H9 (cell line): ENCODE measurements around the gene SPATA3. TPM values are rescaled to one million over a fixed set of nuclear protein-coding genes. Genes with fewer than 3 reads are reported as not detected.

Source experiments
- DNase-seq: peaks from one replicate; pipeline ENCODE4 v3.0.0-alpha.2; 2017
- H2AFZ ChIP-seq: one replicate; pipeline ENCODE4 v1.6.1; 2013; ENCODE audit warnings: mild to moderate bottlenecking, low read length, control low read depth, moderate library complexity
- H2AK5ac ChIP-seq: 2 replicates; pipeline ENCODE4 v1.6.1; 2013; ENCODE audit warnings: low read length, control low read depth, mixed read lengths; ENCODE audit not compliant: insufficient read length
- H2BK120ac ChIP-seq: one replicate; pipeline ENCODE4 v1.6.1; 2013; ENCODE audit warnings: low read depth, mild to moderate bottlenecking, low read length, control low read depth, inconsistent platforms; ENCODE audit not compliant: poor library complexity, severe bottlenecking
- H2BK12ac ChIP-seq: 2 replicates; pipeline ENCODE4 v1.6.1; 2013; ENCODE audit warnings: low read length, control low read depth, mixed read lengths, low read depth; ENCODE audit not compliant: insufficient read length
- H2BK15ac ChIP-seq: 2 replicates; pipeline ENCODE4 v1.6.1; 2013; ENCODE audit warnings: low read depth, low read length, control low read depth
- H2BK20ac ChIP-seq: one replicate; pipeline ENCODE4 v1.6.1; 2013; ENCODE audit warnings: low read depth, mild to moderate bottlenecking, low read length, control low read depth, inconsistent platforms; ENCODE audit not compliant: poor library complexity, severe bottlenecking
- H2BK5ac ChIP-seq: 2 replicates; pipeline ENCODE4 v1.6.1; 2013; ENCODE audit warnings: low read length, control low read depth, mixed read lengths; ENCODE audit not compliant: insufficient read length
- H3K14ac ChIP-seq: 2 replicates; pipeline ENCODE4 v1.6.1; 2013; ENCODE audit warnings: low read length, control low read depth; ENCODE audit not compliant: insufficient read depth
- H3K18ac ChIP-seq: 2 replicates; pipeline ENCODE4 v1.6.1; 2013; ENCODE audit warnings: low read depth, mild to moderate bottlenecking, mixed read lengths, low read length, control low read depth; ENCODE audit not compliant: insufficient read length
- H3K23ac ChIP-seq: 2 replicates; pipeline ENCODE4 v1.6.1; 2013; ENCODE audit warnings: low read length, control low read depth, mixed read lengths, low read depth; ENCODE audit not compliant: insufficient read length
- H3K23me2 ChIP-seq: 2 replicates; pipeline ENCODE4 v1.6.1; 2013; ENCODE audit warnings: low read depth, mild to moderate bottlenecking, mixed read lengths, low read length, control low read depth; ENCODE audit not compliant: insufficient read length, poor library complexity, severe bottlenecking
- H3K27ac ChIP-seq: 2 replicates; pipeline ENCODE4 v1.5.1; 2013; ENCODE audit warnings: low read length, control low read depth, mixed read lengths, low read depth; ENCODE audit not compliant: insufficient read length
- H3K27me3 ChIP-seq: 2 replicates; pipeline ENCODE4 v1.6.1; 2013; ENCODE audit warnings: low read length, control low read depth, inconsistent platforms; ENCODE audit not compliant: insufficient read depth
- H3K4ac ChIP-seq: 2 replicates; pipeline ENCODE4 v1.6.1; 2013; ENCODE audit warnings: low read depth, mild to moderate bottlenecking, control low read depth, inconsistent platforms, low read length, moderate library complexity
- H3K4me1 ChIP-seq: 2 replicates; pipeline ENCODE4 v1.6.1; 2013; ENCODE audit warnings: low read length, control low read depth, inconsistent platforms; ENCODE audit not compliant: insufficient read depth
- H3K4me2 ChIP-seq: 2 replicates; pipeline ENCODE4 v1.6.1; 2013; ENCODE audit warnings: low read length, control low read depth, mixed read lengths; ENCODE audit not compliant: insufficient read length, insufficient read depth
- H3K56ac ChIP-seq: 2 replicates; pipeline ENCODE4 v1.6.1; 2013; ENCODE audit warnings: low read depth, mild to moderate bottlenecking, mixed read lengths, low read length, control low read depth; ENCODE audit not compliant: insufficient read length
- H3K79me1 ChIP-seq: 2 replicates; pipeline ENCODE4 v1.6.1; 2013; ENCODE audit warnings: low read depth, mild to moderate bottlenecking, moderate library complexity, low read length, control low read depth, inconsistent platforms; ENCODE audit not compliant: insufficient read depth, poor library complexity, severe bottlenecking
- H3K79me2 ChIP-seq: 2 replicates; pipeline ENCODE4 v1.6.1; 2013; ENCODE audit warnings: low read length, control low read depth, inconsistent platforms; ENCODE audit not compliant: insufficient read depth
- H3K9ac ChIP-seq: 2 replicates; pipeline ENCODE4 v1.6.1; 2013; ENCODE audit warnings: low read length, control low read depth, mixed read lengths; ENCODE audit not compliant: insufficient read length; ENCODE audit errors: extremely low read depth
- H3K9me3 ChIP-seq: one replicate; pipeline ENCODE4 v1.6.1; 2013; ENCODE audit warnings: low read depth, low read length, inconsistent platforms; ENCODE audit not compliant: control insufficient read depth
- H3T11ph ChIP-seq: one replicate; pipeline ENCODE4 v1.6.1; 2013; ENCODE audit warnings: mild to moderate bottlenecking, low read length, control low read depth, inconsistent platforms
- H4K20me1 ChIP-seq: one replicate; pipeline ENCODE4 v1.6.1; 2013; ENCODE audit not compliant: control insufficient read depth, insufficient read length, insufficient read depth
- H4K5ac ChIP-seq: 2 replicates; pipeline ENCODE4 v1.6.1; 2013; ENCODE audit warnings: low read depth, mild to moderate bottlenecking, mixed read lengths, low read length, control low read depth; ENCODE audit not compliant: insufficient read length
- H4K8ac ChIP-seq: replicated peaks from 2 replicates; pipeline ENCODE4 v1.6.1; 2013; ENCODE audit warnings: low read length, control low read depth, mixed read lengths, low read depth; ENCODE audit not compliant: insufficient read length
- H4K91ac ChIP-seq: 2 replicates; pipeline ENCODE4 v1.6.1; 2013; ENCODE audit warnings: low read depth, mild to moderate bottlenecking, moderate library complexity, mixed read lengths, low read length, control low read depth; ENCODE audit not compliant: insufficient read length
- H3K27ac Mint-ChIP-seq, 3 experiments: 2 replicates in 2 of 3; 3 replicates in 1 of 3; pipeline ENCODE4 v1.8.0; 2020 to 2021; ENCODE audit warnings: mixed read lengths in 3 of 3, mild to moderate bottlenecking in 1 of 3, moderate library complexity in 1 of 3
- H3K27me3 Mint-ChIP-seq: 2 replicates; pipeline ENCODE4 v1.8.0; 2021; ENCODE audit warnings: low read depth, mild to moderate bottlenecking, moderate library complexity, mixed read lengths
- H3K36me3 Mint-ChIP-seq, 3 experiments: 2 replicates in 2 of 3; 3 replicates in 1 of 3; pipeline ENCODE4 v1.8.0; 2020 to 2021; ENCODE audit warnings: low read depth in 3 of 3, mixed read lengths in 3 of 3; ENCODE audit not compliant: insufficient read depth in 1 of 3
- H3K4me1 Mint-ChIP-seq, 2 experiments: 2 replicates each; pipeline ENCODE4 v1.8.0; 2020; ENCODE audit warnings: mixed read lengths in 2 of 2
- H3K4me3 Mint-ChIP-seq, 2 experiments: 2 replicates in 1 of 2; 3 replicates in 1 of 2; pipeline ENCODE4 v1.8.0; 2020 to 2021; ENCODE audit warnings: mild to moderate bottlenecking in 2 of 2, mixed read lengths in 2 of 2, moderate library complexity in 1 of 2
- H3K9me3 Mint-ChIP-seq, 2 experiments: 2 replicates in 1 of 2; 3 replicates in 1 of 2; pipeline ENCODE4 v1.8.0; 2020; ENCODE audit warnings: mild to moderate bottlenecking in 2 of 2, mixed read lengths in 2 of 2, moderate library complexity in 1 of 2
- WGBS: extraction: QIAGEN DNeasy Blood & Tissue Kit; methylation state at CpG from one replicate; pipeline ENCODE4 v1.1.7; 2013; ENCODE audit warnings: missing lambda C conversion rate, low lambda C conversion rate, mixed read lengths; ENCODE audit not compliant: insufficient read length; ENCODE audit errors: extremely low coverage; 5-methylcytosine and 5-hydroxymethylcytosine counted together
- total RNA-seq: library from RNA; stranded (reverse); gene quantifications from 2 replicates; pipeline ENCODE4 v1.2.1, GENCODE V29; 2021
- TF ChIP-seq, protein P1 (sequence below): fragments of 200-600 bp; sonication (generic); conservative IDR thresholded peaks from 3 replicates; pipeline ENCODE4 v1.8.0; 2021; ENCODE audit warnings: antibody characterized with exemption, mild to moderate bottlenecking

SPATA3 gene
- total RNA-seq, 1 experiment from 2014 or later = not detected

DNA sequence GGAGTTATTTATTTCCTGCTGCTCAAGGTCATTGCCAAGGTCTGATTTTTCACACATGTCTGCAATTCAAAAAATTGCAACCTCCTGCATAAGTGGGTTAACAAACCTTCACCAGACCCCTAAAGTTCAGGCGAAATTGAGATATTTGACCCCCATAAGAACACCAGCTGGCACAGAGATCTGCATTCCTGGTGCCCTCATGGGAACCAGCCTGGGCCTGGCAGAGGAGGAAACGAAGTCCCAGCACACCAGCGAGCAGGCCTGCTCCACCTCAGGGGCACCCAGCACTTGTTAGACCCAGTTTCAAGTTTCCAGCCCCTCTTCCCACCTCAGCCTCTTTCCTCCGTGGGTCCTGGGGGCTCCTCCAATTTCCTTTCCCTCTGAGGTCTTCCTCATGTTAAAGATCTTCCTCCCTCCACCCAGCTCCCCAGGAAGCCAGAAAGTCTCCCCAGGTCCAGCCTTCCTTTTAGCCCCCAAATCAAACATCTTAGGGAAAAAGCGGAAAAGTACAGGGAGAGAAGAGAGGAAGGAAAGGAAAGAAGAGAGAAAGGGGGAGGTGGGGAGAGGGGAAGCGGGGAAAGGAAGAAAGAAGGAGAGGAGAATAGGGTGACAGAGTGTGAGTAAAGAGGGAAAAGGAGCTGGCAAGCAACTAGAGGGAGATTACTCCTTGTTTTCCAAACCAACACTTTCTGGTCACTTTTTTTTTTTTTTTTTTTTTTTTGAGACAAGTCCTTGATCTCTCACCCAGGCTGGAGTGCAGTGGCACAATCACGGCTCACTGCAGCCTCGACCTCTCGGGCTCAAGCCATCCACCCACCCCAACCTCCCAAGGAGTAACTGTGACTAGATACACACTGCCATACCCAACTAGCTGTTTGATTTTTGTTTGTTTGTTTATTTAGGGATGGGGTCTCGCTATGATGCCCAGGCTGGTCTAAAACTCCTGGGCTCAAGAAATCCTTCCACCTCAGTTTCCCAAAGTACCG, 37.5 kb downstream of the SPATA3 start:
- H4K5ac ChIP-seq = no peak overlapping the region
- no peak overlapping the region for H3K23ac ChIP-seq
- Mint-ChIP-seq H3K27me3 (peaks cover 66% of the 10 kb centered on the region), H3K4me1 (peaks cover 3% of the 10 kb centered on the region in 2 experiments; a peak in 3 of 4 replicates), H3K36me3 (no peaks in the 10 kb centered on the region), H3K27ac (no peak overlapping the region), H3K4me3 (no peak overlapping the region), H3K9me3 (no peaks in the 10 kb centered on the region)
- no peaks in the 10 kb centered on the region for H3K4me1 ChIP-seq
- H3K9me3 ChIP-seq = no peaks in the 10 kb centered on the region
- H3K14ac ChIP-seq = no peak overlapping the region
- no peaks in the 10 kb centered on the region for H4K20me1 ChIP-seq
- H3K79me2 ChIP-seq = no peaks in the 10 kb centered on the region
- H3K79me1 ChIP-seq = no peaks in the 10 kb centered on the region
- no peak overlapping the region for H4K91ac ChIP-seq
- H4K8ac ChIP-seq = no peak overlapping the region
- no peak overlapping the region for H3K27ac ChIP-seq
- H2BK12ac ChIP-seq = no peak overlapping the region
- H2BK120ac ChIP-seq = no peak overlapping the region
- peaks cover 7% of the 10 kb centered on the region for H3K23me2 ChIP-seq
- no peak overlapping the region for H3K18ac ChIP-seq
- no peak overlapping the region for H2BK20ac ChIP-seq
- H3K27me3 ChIP-seq = peaks cover 16% of the 10 kb centered on the region; the same call in 1 of the 2 replicates
- H2AFZ ChIP-seq = no peak overlapping the region
- TF ChIP-seq, protein P1, sequence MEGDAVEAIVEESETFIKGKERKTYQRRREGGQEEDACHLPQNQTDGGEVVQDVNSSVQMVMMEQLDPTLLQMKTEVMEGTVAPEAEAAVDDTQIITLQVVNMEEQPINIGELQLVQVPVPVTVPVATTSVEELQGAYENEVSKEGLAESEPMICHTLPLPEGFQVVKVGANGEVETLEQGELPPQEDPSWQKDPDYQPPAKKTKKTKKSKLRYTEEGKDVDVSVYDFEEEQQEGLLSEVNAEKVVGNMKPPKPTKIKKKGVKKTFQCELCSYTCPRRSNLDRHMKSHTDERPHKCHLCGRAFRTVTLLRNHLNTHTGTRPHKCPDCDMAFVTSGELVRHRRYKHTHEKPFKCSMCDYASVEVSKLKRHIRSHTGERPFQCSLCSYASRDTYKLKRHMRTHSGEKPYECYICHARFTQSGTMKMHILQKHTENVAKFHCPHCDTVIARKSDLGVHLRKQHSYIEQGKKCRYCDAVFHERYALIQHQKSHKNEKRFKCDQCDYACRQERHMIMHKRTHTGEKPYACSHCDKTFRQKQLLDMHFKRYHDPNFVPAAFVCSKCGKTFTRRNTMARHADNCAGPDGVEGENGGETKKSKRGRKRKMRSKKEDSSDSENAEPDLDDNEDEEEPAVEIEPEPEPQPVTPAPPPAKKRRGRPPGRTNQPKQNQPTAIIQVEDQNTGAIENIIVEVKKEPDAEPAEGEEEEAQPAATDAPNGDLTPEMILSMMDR = no peak
- no peak overlapping the region for H3T11ph ChIP-seq
- H3K9ac ChIP-seq = no peak overlapping the region
- no CpG with 5 or more reads among the region's 11 CpGs for WGBS
- no peak overlapping the region for H2AK5ac ChIP-seq
- H2BK5ac ChIP-seq = no peak overlapping the region
- H2BK15ac ChIP-seq = no peak overlapping the region
- H3K4ac ChIP-seq = no peak overlapping the region
- no peak overlapping the region for H3K56ac ChIP-seq
- no peak overlapping the region for H3K4me2 ChIP-seq
- no peak for DNase-seq
